Esophagus squamous epithelium (tissue), 4 donors: ENCODE data around the gene TIMP2.

ENCODE experiments used
- CTCF ChIP-seq, 6 experiments: fragments of 450-650 bp in 4 of 6; fragments of 200-600 bp in 2 of 6; sonication (generic) in 2 of 6; IDR thresholded peaks; one replicate each; pipeline ENCODE4 v1.5.1; 2016 to 2019; ENCODE audit warnings: antibody characterized with exemption in 6 of 6, mild to moderate bottlenecking in 4 of 6, moderate library complexity in 4 of 6
- POLR2A ChIP-seq, 4 donors: fragments of 450-650 bp; IDR thresholded peaks; one replicate each; pipeline ENCODE4 v1.6.1; 2017; ENCODE audit warnings: antibody characterized with exemption in 4 of 4, mild to moderate bottlenecking in 4 of 4, moderate library complexity in 3 of 4

GRCh38 chr17:78884876-78885667 lies 40.1 kb downstream of the TIMP2 start:
- TF ChIP-seq POLR2A (IDR thresholded peaks at IDR 0.05) = no peak
- TF ChIP-seq CTCF (IDR thresholded peaks at IDR 0.05) = no peak
